Natural killer cell treated with Interleukin-12 subunit alpha and Interleukin-12 subunit beta and Interleukin-15 and Interleukin-18, amount 100 ng/mL, for 72 hours (primary cell): ENCODE data around the gene H1-8. TPM values are rescaled to one million over a fixed set of nuclear protein-coding genes. Genes with fewer than 3 reads are reported as not detected.
"Not testable (repeated sequence)": the region's sequence is repeated elsewhere in the genome, so short reads cannot be mapped to it uniquely, and the experiment has no call there.

Experiments
- ATAC-seq, 2 donors: fragments of 150-1000 bp; cut with Tn5 transposase in 1 of 2; sonication (Bioruptor Pico), chemical (Tn5 transposase) in 1 of 2; 2 replicates each; pipeline ENCODE4 v1.10.0; 2021
- DNase-seq: peaks from one replicate; pipeline ENCODE4 v3.0.0; 2022; ENCODE audit warnings: low spot score
- H3K27ac Mint-ChIP-seq, 2 donors: 1 replicate in 1 of 2; 2 replicates in 1 of 2; pipeline ENCODE4 v1.8.0; 2022; ENCODE audit warnings: mixed read lengths in 2 of 2, mild to moderate bottlenecking in 1 of 2, moderate library complexity in 1 of 2
- H3K27me3 Mint-ChIP-seq, 2 donors: 1 replicate in 1 of 2; 2 replicates in 1 of 2; pipeline ENCODE4 v1.8.0; 2022; ENCODE audit warnings: mixed read lengths in 2 of 2
- H3K36me3 Mint-ChIP-seq: one replicate; pipeline ENCODE4 v1.8.0; 2022; ENCODE audit warnings: mixed read lengths
- H3K4me1 Mint-ChIP-seq, 2 donors: 1 replicate in 1 of 2; 2 replicates in 1 of 2; pipeline ENCODE4 v1.8.0; 2022; ENCODE audit warnings: low read depth in 2 of 2, mixed read lengths in 2 of 2, mild to moderate bottlenecking in 1 of 2
- H3K4me3 Mint-ChIP-seq: one replicate; pipeline ENCODE4 v1.8.0; 2022; ENCODE audit warnings: mixed read lengths
- H3K9me3 Mint-ChIP-seq: 2 replicates; pipeline ENCODE4 v1.8.0; 2022; ENCODE audit warnings: mixed read lengths
- total RNA-seq, 2 donors: library from RNA; stranded (reverse); gene quantifications; one replicate each; pipeline ENCODE4 v1.2.3, GENCODE V29; 2022

H1-8 gene, protein sequence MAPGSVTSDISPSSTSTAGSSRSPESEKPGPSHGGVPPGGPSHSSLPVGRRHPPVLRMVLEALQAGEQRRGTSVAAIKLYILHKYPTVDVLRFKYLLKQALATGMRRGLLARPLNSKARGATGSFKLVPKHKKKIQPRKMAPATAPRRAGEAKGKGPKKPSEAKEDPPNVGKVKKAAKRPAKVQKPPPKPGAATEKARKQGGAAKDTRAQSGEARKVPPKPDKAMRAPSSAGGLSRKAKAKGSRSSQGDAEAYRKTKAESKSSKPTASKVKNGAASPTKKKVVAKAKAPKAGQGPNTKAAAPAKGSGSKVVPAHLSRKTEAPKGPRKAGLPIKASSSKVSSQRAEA
- not detected for total RNA-seq

DNA sequence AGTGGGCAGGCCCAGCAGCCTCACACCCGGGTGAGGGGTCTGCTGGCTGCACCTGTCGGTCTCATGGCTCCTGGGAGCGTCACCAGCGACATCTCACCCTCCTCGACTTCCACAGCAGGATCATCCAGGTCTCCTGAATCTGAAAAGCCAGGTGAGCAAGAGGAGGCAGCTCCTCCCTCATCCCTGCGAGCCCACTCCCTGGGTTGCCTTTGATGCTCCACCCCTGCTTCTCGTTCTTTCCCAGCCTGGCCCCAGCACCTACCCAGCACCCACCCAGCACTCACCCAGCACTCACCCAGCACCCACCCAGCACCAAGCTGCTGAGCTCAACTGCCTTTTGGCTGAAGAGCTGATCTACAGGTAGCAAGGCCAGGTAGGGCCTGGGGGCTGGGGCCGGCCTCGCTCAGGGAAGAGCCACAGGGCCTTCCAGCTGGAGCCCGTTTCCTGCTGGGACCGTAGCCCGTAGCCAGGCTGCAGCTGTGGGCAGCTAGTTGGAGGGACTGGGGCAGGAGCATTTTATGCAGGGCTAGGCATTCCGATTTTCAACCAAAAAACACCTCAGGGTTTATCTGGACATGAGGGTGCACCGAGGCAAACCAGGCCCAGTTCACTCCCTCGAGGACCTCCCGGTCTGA is at the start of gene H1-8:
TSS of gene H1-8 (plus strand) at position 20 of the 635 bp plus-strand sequence. CDS start at position 64, 44 bp downstream.
- no peaks in the 10 kb centered on the region for H3K36me3 Mint-ChIP-seq
- H3K27me3 Mint-ChIP-seq: no peaks in the 10 kb centered on the region
- H3K9me3 Mint-ChIP-seq: no peaks in the 10 kb centered on the region
- no peaks in the 10 kb centered on the region for H3K4me1 Mint-ChIP-seq
- DNase-seq: no peak
- no peak within 1 kb of the TSS for H3K27ac Mint-ChIP-seq
- H3K4me3 Mint-ChIP-seq: no peak within 1 kb of the TSS
- ATAC-seq: no peak

DNA sequence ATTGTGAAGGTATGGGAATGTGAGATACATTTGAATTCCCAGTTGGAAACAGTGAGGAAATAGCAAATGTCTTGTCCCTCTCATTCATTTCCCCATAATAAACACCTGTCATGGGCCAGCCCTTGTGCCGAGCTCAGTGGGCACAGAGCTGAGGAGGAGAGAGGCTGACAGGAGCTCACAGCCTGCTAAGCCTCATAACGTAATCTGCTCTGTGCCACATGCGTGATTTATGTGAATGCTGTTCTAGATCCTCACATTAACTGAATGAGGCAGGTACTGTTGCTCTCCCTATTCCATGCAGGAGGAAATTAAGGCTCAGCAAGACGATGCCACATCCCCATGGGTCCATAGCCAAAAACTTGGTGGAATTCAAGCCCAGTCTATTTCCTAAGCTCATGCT is 49.8 kb upstream of the H1-8 start:
- DNase-seq (no peak), ATAC-seq (no peak)
- H3K27ac Mint-ChIP-seq: no peak overlapping the region
- H3K9me3 Mint-ChIP-seq: no peaks in the 10 kb centered on the region
- H3K4me1 Mint-ChIP-seq: peaks cover 0 to 3% of the 10 kb centered on the region in 2 donors
- no peak overlapping the region for H3K4me3 Mint-ChIP-seq
- no peaks in the 10 kb centered on the region for H3K36me3 Mint-ChIP-seq
- H3K27me3 Mint-ChIP-seq: no peaks in the 10 kb centered on the region

DNA sequence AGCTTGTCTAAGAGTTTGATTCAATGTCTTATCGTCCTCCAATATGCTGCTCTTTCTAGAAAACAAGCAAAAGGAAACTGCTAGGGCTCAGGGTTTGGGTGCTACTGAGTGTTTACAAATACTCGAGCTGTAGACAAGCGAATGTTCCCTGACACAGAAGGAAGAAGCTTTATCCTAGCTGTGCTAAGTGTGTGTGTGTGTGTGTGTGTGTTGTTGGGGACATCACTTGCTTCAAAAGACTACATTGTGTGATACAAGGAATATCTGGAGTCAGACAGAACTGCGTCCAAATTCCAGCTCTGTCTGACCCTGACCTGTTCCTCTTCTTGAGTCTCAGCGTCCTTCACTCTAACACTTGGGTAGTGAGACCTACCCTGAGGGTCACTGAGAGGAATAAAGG is 48.5 kb upstream of the H1-8 start:
- not testable (repeated sequence) for ATAC-seq, H3K27me3 Mint-ChIP-seq, H3K4me3 Mint-ChIP-seq, H3K9me3 Mint-ChIP-seq, H3K4me1 Mint-ChIP-seq, H3K36me3 Mint-ChIP-seq, DNase-seq, H3K27ac Mint-ChIP-seq

DNA sequence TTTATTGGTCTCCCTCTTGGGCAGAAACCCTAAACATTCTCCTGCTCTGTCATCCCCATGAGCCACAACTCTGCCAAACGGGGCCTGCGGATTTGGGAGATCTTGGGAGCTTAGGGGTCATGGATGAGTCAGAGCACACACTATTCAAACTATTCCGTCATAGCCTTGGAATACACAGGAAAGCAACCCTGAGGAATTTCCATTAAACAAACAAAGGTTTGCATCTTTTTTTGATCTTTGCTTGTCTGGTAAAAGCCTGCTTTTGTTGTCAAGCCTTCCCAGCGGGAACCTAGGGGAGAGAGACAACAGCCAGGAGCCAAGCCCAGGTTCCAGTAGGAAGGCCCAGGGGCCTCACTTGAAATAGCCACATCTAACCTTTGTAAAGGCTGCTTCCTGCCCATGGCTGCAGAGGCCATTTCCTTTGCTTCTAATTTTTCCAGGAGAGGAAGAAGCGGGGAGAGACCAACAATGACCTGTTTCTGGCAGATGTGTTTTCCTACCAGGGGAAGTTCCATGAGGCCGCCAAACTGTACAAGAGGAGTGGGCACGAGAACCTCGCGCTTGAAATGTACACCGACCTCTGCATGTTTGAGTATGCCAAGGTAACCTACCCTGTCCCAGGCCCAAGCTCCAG is 47.9 kb upstream of the H1-8 start:
- not testable (repeated sequence) for H3K4me1 Mint-ChIP-seq, H3K27me3 Mint-ChIP-seq, H3K9me3 Mint-ChIP-seq, H3K27ac Mint-ChIP-seq, DNase-seq, ATAC-seq, H3K36me3 Mint-ChIP-seq, H3K4me3 Mint-ChIP-seq

DNA sequence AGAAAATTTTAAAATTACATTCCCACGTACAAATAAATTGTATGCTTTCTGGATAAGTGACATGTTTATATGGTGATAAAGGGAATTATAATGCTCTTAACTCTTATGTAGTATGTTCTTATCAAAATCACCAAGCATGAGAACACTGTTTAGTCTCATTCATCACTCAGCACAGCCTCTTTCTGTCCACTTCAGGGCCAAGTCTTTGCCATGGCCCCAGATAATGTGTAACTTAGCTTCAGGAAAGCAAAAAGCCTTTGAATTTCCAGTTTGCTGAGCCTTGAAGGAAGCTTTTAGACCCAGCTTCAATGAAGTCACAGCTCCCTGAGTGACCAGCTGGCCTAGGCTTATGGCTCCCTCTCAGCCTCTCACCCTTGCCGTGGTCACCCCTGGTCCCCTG is 45.1 kb upstream of the H1-8 start:
- ATAC-seq, H3K27ac Mint-ChIP-seq, H3K36me3 Mint-ChIP-seq, H3K9me3 Mint-ChIP-seq, H3K4me1 Mint-ChIP-seq, H3K4me3 Mint-ChIP-seq, H3K27me3 Mint-ChIP-seq, DNase-seq: not testable (repeated sequence)

DNA sequence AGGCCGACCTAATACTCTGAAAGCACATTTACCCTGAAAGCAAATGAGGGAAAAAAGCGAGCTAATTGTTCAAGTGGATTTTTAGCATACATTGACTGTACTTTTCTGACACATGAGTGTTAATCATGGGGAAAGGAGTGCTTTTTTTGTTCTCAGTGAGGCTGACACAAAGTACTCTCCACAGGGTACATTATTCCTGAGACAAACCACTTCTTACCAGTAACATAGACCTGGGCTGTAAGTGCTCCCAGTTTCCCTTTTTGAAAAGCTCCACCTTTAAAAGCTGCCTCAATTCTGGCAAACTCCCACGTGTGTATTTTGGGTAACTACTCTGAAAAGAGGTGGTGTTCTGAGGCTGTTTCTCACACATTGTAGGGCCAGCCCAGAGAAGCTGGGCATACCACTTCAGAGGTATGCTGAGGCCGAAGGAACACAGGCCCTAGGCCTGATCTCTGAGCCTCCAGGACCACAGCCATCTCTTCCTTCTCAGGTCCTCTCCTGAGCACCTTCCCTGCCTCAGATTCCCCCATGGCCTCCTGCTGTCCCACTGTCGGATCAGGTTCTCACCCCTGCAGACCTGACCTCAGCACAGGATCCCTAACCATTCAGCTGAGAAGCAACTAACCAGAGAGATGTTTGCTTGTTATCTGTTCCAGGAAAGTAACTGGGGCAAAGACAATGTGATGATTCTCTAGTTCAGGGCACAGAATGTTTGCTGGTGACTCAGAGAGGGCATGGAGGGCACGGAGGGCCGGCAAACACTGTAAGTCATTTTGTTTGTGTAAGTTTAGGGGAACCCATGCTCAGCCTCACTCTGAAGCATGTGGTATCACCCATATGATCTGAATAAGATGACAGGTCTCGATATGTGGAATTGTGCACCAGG is 44.1 kb upstream of the H1-8 start:
- not testable (repeated sequence) for H3K27ac Mint-ChIP-seq, H3K4me1 Mint-ChIP-seq, DNase-seq, H3K9me3 Mint-ChIP-seq, H3K36me3 Mint-ChIP-seq, ATAC-seq, H3K27me3 Mint-ChIP-seq, H3K4me3 Mint-ChIP-seq

DNA sequence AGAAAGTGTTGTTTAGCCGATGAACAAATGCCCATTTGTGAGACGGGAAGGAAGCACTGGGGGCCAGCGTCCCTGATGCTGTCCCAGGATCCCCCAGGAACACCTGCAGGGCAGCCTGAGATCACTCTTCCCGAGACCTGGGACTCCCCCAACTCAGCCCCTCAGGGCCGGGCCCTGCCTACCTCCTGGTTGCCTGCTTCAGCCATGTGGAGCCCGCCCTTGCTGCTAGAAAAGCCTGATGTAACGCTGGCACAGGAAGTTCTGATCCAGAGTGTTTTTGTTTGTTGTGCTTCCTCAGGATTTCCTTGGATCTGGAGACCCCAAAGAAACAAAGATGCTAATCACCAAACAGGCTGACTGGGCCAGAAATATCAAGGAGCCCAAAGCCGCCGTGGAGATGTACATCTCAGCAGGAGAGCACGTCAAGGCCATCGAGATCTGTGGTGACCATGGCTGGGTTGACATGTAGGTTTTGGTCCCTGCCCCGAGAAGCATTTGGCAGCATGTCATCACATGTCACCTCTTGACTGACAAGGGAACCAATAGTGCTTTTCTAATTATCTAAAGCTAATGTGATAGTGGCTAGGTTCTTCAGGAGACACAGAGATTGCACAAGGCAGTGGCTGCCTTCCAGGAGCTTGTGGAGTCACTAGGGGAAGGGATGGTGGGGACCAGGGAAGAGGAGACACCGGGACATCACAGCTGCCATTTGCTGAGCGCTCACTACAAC is 43.2 kb upstream of the H1-8 start:
- H3K4me3 Mint-ChIP-seq, H3K27me3 Mint-ChIP-seq, H3K4me1 Mint-ChIP-seq, ATAC-seq, H3K36me3 Mint-ChIP-seq, H3K9me3 Mint-ChIP-seq, DNase-seq, H3K27ac Mint-ChIP-seq: not testable (repeated sequence)

DNA sequence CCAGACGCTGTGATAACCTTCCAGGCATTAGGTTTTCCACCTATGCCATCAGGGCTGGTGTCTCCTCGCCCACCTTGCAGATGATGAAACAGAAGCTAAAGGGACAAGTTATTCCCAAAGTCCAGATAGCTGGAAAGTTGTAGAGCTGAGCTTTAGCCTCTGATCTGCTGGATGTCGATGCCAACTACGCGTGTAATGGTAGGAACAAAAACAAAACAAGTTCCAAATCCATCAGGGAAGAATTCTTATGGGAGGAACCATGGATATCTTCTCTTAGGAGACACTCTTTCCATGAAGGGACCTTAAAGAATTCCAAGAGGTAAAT is 42.7 kb upstream of the H1-8 start:
- Mint-ChIP-seq H3K27ac (no peak overlapping the region), H3K4me3 (no peak overlapping the region), H3K27me3 (peaks cover 0 to 5% of the 10 kb centered on the region in 2 donors), H3K4me1 (peaks cover 0 to 8% of the 10 kb centered on the region in 2 donors), H3K9me3 (no peaks in the 10 kb centered on the region), H3K36me3 (no peaks in the 10 kb centered on the region)
- DNase-seq (no peak), ATAC-seq (no peak)

DNA sequence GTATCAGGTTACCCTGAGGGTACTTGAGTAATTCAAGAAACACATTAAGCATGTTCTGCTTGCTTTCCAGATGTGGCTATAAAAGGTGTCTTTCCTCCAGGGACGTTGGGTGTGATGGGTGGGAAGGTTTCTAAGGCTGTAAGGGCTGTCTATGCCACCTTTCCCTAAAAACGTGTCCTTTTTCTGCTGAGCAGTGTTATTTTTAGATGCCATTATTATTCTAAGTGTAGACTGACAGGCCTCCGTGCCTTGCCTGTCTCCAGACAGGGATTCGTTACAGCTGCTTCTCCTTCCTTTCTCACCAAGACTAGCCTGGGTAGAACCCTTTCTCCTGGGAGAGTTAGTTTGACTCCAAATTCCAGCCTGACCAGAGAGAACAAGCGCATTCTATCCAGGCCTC is 41.3 kb upstream of the H1-8 start:
- Mint-ChIP-seq H3K36me3 (no peaks in the 10 kb centered on the region), H3K27ac (no peak overlapping the region), H3K27me3 (peaks cover 0 to 5% of the 10 kb centered on the region in 2 donors), H3K9me3 (no peaks in the 10 kb centered on the region), H3K4me3 (no peak overlapping the region), H3K4me1 (peaks cover 0 to 8% of the 10 kb centered on the region in 2 donors)
- no peak for DNase-seq
- ATAC-seq: no peak

DNA sequence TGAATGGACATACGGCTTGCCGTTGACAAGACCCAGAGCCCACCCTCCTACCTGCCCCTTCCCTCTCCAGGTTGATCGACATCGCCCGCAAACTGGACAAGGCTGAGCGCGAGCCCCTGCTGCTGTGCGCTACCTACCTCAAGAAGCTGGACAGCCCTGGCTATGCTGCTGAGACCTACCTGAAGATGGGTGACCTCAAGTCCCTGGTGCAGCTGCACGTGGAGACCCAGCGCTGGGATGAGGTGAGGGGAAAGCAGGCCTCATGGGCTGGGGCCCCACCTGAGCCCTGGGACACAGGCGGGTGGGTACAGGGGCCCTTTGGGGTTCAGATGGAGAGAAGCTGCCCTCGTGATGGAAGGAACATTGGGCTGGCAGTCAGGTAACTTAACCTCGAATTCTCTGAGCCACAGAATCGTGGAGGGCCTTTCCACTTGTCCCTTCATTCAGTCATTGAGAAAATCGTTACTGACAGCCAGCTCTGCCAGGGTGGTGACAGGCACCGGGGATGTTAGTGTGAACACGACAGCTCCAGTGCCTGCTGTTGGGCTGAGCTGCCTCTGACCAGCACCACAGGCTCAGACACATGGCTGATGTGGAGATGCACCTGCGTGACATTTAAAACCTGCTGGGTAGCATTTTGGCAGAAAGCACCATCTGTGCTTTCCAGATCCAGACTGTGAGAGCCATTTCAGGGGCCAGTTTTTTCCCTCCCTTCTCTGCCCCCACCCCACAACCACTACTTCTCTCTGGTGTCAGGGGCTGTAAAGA is 40.1 kb upstream of the H1-8 start:
- Mint-ChIP-seq H3K36me3 (no peaks in the 10 kb centered on the region), H3K4me1 (peaks cover 0 to 8% of the 10 kb centered on the region in 2 donors), H3K4me3 (no peak overlapping the region), H3K27ac (no peak overlapping the region), H3K27me3 (peaks cover 0 to 5% of the 10 kb centered on the region in 2 donors), H3K9me3 (no peaks in the 10 kb centered on the region)
- DNase-seq (no peak), ATAC-seq (no peak)

DNA sequence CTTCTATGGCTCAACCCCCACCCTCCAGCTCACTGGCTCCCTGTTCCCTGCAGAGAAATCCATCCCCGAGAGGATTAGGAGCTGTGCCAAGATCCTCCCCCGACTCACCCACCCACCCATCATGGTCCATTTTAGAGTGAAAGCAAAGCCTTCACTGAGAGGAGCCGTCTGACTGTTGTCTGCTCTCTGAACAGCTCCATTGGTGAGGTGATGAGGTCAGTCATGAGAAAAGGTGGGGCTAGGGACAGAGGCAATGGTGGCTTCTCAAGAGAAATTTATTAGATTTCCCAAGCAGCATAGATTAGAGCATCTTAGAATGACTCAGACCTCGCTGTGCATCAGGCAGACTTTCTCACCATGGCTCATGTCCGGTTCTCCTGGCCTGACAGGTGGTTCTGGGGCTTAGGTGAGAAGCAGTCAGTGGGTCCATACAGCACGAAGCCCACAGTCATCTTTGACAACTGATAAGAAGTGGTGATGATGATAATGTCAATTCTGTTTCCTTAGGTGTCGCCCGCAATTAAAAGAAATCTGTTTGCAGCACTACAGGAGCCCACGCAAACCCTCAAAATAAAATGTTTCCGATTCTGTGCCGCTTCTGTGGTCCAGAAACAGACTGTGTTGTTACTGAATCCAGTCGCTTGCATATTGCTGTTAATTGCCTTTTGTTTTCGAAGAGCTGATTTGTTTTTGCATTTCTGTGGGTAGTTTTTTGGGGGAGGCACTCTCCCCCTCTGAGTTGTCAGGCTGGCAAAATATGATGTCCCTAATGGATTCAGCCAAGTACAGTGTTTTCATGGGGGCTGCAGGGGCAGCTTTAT is 39.3 kb upstream of the H1-8 start:
- peaks cover 0 to 5% of the 10 kb centered on the region in 2 donors for H3K27me3 Mint-ChIP-seq
- H3K4me3 Mint-ChIP-seq: no peak overlapping the region
- no peaks in the 10 kb centered on the region for H3K36me3 Mint-ChIP-seq
- H3K9me3 Mint-ChIP-seq: no peaks in the 10 kb centered on the region
- DNase-seq (no peak), ATAC-seq (peak; percentile 28 to 59)
- H3K4me1 Mint-ChIP-seq: peaks cover 0 to 10% of the 10 kb centered on the region in 2 donors
- peak overlapping the region in 1 of 2 donors; percentile 50 for H3K27ac Mint-ChIP-seq

DNA sequence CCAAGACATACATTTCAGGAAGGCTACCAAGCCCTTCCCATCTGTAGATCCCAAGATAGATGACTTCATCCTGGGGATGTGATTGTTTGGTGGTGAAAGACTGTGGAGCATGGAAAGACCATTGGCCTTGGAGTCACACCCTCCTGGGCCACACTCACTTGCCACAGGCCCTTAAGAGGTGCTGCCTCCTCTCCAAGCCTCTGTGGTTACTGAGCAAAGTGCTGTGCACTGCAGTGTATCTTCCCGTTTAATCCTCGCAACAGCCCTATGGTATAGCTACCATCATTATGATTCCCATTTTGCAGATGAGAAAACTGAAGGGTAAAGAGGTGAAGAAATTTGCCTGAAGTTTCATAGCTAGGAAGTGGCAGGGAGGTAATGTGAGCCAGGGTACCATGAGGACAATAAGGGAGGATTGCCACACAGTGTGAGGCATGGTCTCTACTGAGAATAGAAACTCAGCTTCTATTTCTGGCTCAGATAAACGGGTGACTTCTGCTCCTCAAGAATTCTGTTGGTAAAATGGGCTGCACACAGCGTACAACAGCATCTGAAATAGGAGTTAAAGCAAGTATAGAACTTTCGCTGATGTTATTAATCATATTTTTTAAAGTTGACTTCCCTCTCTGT is 38.4 kb upstream of the H1-8 start:
- H3K9me3 Mint-ChIP-seq: no peaks in the 10 kb centered on the region
- DNase-seq (no peak), ATAC-seq (no peak)

More for the DNA sequence above, 38.4 kb upstream of the H1-8 start:
- H3K4me1 Mint-ChIP-seq: peaks cover 0 to 10% of the 10 kb centered on the region in 2 donors
- H3K27me3 Mint-ChIP-seq: peaks cover 0 to 5% of the 10 kb centered on the region in 2 donors
- H3K36me3 Mint-ChIP-seq: no peaks in the 10 kb centered on the region
- no peak overlapping the region for H3K27ac Mint-ChIP-seq
- H3K4me3 Mint-ChIP-seq: no peak overlapping the region
